ENCODE data around the gene LCK. TPM values are rescaled to one million over a fixed set of nuclear protein-coding genes. Genes with fewer than 3 reads are reported as not detected.
"Not testable (repeated sequence)": the region's sequence is repeated elsewhere in the genome, so short reads cannot be mapped to it uniquely, and the experiment has no call there.

The LCK gene
- total RNA-seq, 1 donor, result 0.43 TPM

DNA sequence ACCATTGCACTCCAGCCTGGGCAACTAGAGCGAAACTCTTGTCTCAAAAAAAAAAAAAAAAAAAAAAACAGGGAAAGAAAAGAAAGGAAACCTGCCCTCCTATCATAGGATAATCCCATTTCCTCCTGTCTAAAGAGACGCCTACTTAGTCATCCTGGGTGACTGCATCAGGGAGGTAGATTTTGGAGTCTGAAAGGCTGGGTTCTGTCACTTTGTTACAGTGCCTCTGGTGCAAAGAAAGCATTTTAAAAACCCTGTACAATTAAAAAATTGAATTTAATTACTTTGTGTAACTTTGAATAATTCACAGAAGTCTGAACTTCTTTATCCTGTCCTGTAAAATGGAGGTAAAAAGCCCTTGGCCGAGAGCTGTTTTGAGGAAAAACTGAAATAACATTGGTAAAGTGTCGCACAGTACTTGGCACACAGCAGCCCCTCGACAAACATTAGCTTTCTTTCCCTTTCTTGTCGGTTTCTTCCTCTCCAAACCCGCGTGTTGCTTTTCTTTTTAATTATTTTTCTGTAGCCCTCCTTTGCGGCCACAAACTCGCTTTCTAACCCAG is 40.2 kb downstream of the LCK start:
- H3K4me3 ChIP-seq (ENCODE audit: low read depth, low read length), result peak overlapping the region; percentile 98
- TF ChIP-seq, protein P1, sequence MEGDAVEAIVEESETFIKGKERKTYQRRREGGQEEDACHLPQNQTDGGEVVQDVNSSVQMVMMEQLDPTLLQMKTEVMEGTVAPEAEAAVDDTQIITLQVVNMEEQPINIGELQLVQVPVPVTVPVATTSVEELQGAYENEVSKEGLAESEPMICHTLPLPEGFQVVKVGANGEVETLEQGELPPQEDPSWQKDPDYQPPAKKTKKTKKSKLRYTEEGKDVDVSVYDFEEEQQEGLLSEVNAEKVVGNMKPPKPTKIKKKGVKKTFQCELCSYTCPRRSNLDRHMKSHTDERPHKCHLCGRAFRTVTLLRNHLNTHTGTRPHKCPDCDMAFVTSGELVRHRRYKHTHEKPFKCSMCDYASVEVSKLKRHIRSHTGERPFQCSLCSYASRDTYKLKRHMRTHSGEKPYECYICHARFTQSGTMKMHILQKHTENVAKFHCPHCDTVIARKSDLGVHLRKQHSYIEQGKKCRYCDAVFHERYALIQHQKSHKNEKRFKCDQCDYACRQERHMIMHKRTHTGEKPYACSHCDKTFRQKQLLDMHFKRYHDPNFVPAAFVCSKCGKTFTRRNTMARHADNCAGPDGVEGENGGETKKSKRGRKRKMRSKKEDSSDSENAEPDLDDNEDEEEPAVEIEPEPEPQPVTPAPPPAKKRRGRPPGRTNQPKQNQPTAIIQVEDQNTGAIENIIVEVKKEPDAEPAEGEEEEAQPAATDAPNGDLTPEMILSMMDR (IDR thresholded peaks at IDR 0.05; ENCODE audit: insufficient read depth, low read depth, low read length), result no peak
- DNase-seq (ENCODE audit: low read depth), result peak; percentile 26

DNA sequence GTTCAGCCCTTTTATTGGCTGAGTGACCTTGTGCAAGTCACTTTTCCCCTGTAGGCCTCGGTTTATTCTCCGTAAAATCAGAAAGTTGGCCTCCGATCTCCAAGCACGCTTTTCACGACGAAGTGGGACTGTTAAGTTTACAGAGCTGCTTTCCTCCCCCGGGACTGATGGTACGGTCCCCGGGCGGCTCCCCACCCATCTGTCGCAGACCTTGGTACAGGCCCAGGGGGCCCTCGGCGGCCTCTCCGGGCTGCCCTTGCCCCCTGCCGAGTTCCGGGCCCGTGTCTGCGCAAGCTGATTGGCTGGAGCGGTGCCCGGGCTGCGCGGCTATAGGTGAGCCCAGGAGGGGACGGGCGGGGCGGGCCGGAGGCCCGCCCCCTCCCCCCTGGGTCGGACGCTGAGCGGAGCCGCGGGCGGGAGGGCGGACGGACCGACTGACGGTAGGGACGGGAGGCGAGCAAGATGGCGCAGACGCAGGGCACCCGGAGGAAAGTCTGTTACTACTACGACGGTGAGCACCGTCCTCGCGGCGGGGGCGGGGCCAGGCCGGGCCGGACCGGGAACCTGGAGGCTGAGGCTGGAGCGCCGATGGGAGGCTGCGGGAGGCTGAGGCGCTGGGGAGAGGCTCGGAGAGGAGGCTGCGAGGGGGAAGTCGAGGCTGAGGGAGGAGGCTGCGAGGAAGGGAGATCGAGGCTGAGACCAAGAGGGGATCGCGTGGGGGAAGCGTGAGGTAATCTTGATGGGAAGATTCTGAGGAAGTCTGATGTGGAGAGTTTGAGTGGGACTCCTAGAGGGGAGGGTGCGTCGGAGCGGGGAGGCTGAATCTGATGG is 40.9 kb downstream of the LCK start, which contains the start of gene HDAC1:
TSS of gene HDAC1 (plus strand) at position 376 of the 831 bp plus-strand sequence. CDS start at position 463, 87 bp downstream.
- DNase-seq (ENCODE audit: low read depth), result peak; percentile 97
- TF ChIP-seq, protein P1 (IDR thresholded peaks at IDR 0.05; ENCODE audit: insufficient read depth, low read depth, low read length), result no peak
- peak within 1 kb of the TSS; percentile 98 for H3K4me3 ChIP-seq (ENCODE audit: low read depth, low read length)

DNA sequence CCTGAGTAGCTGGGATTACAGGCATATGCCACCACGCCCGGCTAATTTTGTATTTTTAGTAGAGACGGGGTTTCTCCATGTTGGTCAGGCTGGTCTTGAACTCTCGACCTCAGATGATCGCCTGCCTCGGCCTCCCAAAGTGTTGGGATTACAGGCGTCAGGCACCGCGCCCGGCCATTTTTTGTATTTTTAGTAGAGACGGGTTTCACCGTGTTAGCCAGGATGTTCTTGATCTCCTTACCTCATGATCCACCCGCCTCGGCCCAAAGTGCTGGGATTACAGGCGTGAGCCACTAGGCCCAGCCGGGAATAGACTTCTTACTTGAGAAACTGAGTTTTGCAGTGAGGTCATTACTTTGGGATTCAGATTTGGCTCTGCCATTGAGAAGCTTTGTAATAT is 47.1 kb downstream of the LCK start:
- not testable (repeated sequence) for H3K4me3 ChIP-seq (ENCODE audit: low read depth, low read length); DNase-seq (ENCODE audit: low read depth)

DNA sequence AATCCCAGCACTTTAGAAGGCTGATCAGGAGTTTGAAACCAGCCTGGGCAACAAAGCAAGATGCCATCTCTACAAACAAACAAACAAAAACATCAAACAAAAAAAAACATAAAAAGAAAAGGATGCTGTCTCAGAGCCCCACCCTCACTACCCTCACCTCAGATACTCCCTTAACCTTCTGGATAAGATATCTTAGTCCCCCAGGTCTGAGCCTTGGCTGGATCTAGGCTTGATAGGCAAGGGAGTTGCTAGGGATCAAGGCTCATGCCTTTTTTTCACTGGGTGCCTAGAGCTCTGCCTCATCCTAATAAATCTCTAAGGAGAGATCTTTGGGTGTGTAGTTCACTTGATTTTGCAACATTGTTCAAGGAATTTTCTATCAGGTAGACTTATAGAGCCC is 48.3 kb downstream of the LCK start:
- no peak for DNase-seq (ENCODE audit: low read depth)
- no peak overlapping the region for H3K4me3 ChIP-seq (ENCODE audit: low read depth, low read length)
- TF ChIP-seq, protein P1 (IDR thresholded peaks at IDR 0.05; ENCODE audit: insufficient read depth, low read depth, low read length), result no peak

DNA sequence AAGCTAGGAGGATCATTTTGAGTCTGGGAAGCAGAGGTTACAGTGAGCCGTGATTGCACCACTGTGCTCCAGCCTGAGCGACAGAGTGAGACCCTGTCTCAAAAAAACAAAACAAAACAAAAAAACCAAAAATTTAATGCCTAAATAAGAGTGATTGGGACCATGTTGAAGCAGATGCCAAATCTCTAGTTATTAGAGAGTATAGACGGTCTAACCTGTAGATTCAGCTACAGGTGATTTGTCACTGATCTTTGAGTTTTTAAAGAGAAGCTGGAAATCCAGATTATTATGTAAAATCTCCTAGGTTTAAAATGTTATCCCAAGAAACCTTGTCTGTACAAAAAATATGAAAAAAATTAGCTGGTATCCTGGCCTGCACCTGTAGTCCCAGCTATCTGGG is 52.3 kb downstream of the LCK start:
- TF ChIP-seq, protein P1 (IDR thresholded peaks at IDR 0.05; ENCODE audit: insufficient read depth, low read depth, low read length), result no peak
- DNase-seq (ENCODE audit: low read depth), result no peak
- no peak overlapping the region for H3K4me3 ChIP-seq (ENCODE audit: low read depth, low read length)

DNA sequence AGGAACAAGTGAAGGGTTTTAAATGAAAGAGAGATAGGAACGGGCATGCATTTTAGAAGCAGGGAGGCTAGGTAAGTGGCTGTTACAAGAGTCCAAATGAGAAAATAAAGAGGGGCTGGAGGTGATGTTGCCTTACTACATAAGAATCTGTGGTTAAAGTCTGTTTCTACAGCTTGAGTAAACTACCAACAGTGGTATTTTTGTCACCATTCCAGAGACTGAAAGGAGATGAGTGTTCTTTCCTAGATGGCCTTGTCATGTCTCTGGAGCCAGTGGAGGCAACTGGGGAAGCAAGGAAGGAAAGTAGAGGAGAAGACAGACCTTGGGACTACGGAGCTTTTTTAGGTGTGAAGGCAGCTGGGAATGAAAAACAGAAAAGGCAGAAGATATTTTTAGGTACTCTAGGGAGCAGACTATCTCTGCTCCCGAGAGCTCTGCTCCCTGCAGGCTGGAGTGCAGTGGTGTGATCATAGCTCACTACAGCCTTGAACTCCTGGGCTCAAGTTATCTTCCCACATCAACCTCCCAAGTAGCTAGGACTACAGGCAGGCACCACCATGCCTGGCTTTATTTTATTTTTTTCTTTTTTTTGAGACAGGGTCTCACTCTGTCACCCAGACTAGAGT is 53.0 kb downstream of the LCK start:
- DNase-seq (ENCODE audit: low read depth), result no peak
- H3K4me3 ChIP-seq (ENCODE audit: low read depth, low read length), result no peak overlapping the region
- TF ChIP-seq, protein P1 (IDR thresholded peaks at IDR 0.05; ENCODE audit: insufficient read depth, low read depth, low read length), result no peak

DNA sequence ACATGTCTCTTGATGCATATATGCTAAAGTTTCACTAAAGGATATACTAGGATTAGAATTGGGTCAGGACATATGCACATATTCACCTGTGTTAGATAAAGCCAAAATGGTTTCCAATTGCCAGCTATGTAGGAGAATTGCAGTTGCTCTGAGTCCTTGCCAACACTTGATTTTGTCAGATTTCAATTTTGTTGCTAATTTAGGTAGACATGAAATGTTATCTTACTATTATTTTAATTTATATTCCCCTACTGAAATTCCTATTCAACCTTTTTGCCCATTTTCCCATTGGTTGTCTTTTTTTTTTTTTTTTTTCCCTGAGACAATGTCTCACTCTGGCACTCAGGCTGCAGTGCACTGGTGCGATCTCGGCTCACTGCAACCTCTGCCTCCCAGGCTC is 54.2 kb downstream of the LCK start:
- H3K4me3 ChIP-seq (ENCODE audit: low read depth, low read length), result no peak overlapping the region
- TF ChIP-seq, protein P1 (IDR thresholded peaks at IDR 0.05; ENCODE audit: insufficient read depth, low read depth, low read length), result no peak
- no peak for DNase-seq (ENCODE audit: low read depth)

All from fibroblast of villous mesenchyme (primary cell).